Kidney capillary endothelial cell (primary cell): Measurements from ENCODE around the gene RASSF10.

ENCODE experiments used
- DNase-seq: peaks from one replicate; pipeline ENCODE4 v3.0.0-alpha.2; 2018; ENCODE audit warnings: low spot score

RASSF10 gene

DNA sequence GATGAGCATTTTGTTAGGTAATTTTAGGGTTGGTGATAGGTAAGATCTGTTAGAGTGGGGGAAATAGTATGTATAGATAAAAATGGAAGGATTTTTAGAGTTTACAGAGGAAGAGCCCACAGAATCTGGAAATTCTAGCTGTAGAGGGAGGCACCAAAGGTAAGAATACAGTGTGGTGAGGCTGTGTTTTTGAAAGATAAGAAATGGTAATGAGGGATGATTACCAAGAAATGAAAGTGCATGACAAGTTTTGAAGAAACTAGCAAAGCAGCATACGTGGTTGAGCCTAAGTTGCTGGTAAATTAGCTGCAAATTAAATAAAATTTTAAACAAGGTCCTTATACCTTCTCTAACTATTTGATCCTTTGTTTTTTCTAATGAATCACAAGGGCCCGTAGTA is 14.6 kb upstream of the RASSF10 start:
- no peak for DNase-seq

DNA sequence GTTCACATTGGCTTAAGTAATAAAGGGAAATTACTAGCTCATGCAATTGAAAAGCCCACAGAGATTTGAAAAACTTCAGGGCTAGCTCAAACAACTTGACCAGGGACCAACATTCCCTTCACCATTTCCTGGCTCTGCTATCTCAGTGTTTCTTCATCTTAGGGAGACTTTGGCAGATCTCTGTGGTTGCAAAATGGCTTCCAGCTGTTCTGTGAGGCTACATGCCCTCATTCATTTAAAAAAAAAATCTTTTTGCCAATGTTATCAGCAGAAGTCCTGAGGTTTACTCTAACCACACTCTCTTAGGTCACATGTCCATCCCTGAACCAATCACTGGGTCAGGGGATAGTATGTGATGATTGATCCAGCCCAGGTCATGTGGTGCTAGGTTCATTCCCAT is 13.9 kb upstream of the RASSF10 start:
- DNase-seq = no peak

DNA sequence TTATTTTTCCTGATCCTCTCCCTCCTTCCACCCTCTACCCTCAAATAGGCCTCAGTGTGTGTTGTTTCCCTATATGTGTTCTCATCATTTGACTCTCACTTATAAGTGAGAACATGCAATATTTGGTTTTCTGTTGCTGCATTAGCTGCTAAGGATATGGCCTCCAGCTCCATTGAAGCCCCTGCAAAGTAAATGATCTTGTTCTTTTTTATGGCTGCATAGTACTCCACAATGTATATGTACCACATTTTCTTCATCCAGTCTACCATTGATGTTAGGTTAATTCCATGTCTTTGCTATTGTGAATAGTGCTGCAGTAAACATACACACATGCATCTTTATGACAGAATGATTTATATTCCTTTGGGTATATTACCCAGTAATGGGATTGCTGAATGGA is 13.3 kb upstream of the RASSF10 start:
- no peak for DNase-seq

DNA sequence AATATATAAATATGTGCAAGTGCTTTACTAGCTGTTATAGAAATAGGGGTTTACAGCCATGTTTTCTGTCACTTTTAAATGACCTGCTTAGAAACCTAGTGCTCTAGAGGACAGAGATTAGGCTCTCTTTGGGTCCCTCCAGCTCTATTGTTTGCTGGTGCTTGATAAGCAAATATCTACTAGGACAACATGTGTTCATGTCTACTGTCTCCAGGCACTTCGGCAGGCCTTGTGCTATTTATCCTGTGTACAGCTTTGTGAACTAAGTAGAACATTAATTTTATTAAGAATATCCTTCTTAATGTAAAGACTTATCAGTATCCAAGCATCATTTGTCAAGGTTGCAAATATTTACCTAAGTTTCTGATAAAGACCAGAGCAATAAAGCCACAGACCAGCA is 11.9 kb upstream of the RASSF10 start:
- DNase-seq = no peak

DNA sequence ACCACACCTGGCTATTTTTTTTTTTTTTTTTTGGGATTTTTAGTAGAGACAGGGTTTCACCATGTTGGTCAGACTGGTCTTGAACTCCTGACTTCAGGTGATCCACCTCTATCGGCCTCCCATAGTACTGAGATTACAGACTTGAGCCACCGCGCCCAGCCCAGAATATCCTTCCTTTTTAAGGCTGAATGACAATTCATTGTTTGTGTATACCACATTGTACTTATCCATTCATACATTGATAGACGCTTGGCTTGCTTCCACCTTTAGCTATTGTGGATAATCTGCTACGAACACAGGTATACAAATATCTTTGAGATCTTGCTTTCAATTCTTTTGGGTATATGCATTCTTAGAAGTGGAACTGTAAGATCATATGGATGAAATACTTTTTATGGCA is 10.8 kb upstream of the RASSF10 start:
- no peak for DNase-seq

DNA sequence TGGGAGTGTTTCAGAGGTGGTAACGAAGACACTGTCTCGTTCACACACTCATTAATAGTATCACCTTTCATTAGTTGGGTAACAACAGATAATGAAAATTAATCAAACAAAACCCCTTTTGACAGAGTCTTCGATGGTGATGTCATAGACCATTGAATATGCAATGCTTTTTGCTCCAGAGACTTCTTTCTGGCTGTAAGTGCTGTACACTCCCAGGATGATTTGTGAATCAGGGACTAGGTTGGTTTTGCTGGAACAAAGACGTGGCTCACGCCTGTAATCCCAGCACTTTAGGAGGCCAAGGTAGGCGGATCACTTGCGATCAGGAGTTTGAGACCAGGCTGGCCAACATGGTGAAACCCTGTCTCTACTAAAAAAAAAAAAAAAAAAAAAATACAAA is 9.5 kb upstream of the RASSF10 start:
- no peak for DNase-seq

DNA sequence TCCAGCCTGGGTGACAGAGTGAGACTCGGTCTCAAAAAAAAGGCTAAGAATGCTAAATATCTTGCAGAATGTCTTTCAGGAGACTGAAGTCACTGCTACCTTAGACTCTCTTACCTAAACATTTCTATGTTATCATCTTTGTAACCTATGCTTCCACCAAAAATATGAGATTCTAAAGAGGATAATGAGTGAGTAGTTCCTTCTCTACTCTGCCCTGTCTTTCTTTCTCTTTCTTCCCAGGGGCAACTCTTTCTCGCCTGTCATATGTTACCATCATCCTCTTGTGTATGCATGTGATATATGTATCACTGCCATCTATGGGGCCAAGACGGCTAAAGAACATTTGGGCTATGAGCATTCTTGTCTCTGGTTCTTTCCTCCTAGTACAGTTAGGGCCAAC is 9.0 kb upstream of the RASSF10 start:
- no peak for DNase-seq

DNA sequence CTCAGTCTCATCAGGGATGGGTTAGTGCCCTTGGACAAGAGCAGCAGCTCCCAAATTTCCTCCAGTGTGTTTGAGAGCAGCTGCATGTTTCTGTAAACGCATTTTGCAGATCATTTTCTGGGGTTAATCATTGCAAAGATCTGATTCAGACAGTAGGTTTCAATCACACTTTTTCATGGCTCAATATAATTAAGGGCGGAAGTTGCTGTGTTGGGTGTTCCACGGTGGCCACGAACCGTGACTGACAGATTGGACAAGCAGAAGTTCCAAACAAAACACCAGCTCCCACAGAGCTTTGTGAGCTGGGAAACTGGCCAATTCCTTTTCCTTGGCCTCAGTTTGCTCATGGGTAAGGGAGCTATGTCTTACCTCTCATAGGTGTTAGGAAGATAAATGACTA is 8.4 kb upstream of the RASSF10 start:
- DNase-seq = no peak

DNA sequence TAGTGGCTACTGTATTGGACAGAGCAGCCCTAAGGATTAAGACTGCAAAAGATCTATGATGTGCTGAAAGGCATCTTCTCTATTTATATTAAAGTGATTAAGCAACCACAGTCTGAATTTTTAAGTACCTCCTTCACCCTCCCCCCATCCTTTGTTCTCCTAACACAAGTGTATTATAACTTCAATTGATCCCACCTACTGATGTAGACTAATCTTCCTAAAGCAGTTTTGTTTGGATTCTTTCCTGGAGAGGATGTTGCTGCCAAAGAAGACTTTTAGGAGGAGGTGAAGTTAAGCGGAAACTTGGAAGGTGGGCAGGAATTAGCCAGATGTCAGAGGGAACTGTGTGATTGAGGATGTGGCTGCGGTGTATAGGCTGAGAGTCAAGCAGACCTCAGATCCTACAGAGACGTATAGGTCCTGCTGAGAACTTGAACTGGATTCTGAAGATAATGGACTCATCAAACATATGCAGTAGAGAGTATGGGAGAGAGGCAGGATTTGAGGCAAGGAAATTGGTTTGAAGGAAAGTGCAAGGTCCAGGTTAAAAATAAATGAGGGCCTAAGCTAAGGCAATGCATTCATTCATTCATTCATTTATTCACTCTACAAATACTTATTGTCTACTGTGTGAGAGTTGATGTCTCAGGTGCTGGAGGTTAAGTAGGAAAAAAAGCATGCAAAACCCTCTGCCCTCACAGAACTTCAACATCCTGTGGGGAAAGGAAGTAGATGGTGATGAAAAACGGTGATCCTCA is 5.2 kb upstream of the RASSF10 start:
- DNase-seq = no peak

DNA sequence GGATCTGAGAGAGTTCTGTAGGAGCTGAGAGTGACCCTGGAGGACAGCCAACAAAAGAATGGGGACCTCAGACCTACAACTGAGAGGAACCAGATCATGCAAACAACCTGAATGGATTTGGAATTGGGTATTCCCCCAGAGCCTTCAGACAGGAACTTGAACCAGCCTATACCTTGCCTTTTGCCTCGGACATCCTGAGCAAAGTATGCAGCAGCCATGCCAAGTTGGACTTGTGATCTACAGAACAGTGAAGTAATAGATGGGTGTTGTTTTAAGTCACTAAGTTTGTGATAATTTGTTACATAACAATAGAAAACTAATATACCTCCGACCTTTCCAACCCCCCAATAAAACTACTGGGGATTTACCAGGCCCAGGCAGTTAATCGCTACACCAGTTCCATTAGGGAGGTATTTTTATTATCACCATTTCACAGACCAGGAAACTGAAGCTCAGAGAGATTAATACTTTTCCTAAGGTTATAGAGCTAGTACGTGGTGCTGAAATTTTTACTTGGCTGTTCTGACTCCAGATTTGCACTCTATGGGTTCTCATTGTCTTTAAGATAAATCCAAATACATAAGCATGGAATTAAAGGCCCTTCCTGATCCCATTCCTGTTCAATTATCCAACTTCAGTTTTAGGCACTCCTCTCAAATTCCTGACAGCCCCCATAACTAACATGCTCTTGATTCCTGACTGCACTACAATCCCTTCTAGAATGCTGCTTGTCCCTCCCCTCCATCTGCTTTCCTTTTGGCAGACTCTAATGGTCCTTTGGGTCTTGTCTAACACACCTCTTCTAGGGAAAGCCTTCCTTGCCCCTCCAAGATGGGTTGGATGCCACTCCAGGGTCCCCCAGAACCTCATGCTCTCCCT is 1.7 kb upstream of the RASSF10 start:
- no peak for DNase-seq

DNA sequence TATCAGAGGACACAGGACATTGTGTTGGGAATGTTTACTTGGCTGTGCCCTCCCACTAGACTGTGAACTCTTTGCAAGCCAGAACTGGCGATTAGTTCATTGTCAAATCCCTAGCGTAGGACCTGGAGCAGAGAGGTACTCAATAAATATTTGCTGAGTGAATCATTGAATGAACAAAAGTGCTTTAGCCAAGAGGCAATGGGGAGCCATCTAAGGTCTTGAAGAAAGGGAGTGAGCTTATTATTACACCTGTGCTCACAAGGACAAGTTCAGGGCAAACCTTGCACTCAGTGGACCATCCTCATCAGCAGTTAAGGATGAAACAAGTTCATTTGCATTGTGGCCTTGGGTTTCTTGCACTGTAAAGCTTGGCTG is 1.1 kb upstream of the RASSF10 start:
- no peak for DNase-seq

DNA sequence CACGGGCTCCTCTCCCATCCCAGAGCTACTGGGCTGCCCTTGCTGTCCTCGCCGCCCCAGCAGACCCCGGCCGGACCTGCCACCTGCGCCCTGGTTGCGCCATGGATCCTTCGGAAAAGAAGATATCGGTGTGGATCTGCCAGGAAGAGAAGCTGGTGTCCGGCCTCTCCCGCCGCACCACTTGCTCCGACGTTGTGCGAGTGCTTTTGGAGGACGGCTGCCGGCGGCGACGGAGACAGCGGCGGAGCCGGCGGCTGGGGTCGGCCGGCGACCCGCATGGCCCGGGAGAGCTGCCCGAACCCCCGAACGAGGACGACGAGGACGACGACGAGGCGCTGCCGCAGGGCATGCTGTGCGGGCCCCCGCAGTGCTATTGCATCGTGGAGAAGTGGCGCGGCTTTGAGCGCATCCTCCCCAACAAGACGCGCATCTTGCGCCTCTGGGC is 382 bp downstream of the RASSF10 start:
- DNase-seq = no peak

DNA sequence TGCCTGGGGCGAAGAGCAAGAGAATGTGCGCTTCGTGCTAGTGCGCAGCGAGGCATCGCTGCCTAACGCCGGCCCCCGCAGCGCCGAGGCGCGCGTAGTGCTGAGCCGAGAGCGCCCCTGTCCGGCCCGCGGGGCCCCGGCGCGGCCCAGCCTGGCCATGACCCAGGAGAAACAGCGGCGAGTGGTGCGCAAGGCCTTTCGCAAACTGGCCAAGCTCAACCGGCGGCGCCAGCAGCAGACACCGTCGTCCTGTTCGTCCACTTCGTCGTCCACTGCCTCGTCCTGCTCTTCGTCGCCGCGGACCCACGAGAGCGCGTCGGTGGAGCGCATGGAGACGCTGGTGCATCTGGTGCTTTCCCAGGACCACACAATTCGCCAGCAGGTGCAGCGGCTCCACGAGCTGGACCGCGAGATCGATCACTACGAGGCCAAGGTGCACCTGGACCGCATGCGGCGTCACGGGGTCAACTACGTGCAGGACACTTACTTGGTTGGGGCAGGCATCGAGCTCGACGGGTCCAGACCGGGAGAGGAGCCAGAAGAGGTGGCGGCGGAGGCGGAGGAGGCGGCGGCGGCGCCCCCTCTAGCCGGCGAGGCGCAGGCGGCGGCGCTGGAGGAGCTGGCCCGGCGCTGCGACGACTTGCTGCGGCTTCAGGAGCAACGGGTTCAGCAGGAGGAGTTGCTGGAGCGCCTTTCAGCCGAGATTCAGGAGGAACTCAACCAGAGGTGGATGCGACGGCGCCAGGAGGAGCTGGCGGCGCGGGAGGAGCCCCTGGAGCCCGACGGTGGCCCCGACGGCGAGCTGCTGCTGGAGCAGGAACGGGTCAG is 1.0 kb downstream of the RASSF10 start:
- no peak for DNase-seq

DNA sequence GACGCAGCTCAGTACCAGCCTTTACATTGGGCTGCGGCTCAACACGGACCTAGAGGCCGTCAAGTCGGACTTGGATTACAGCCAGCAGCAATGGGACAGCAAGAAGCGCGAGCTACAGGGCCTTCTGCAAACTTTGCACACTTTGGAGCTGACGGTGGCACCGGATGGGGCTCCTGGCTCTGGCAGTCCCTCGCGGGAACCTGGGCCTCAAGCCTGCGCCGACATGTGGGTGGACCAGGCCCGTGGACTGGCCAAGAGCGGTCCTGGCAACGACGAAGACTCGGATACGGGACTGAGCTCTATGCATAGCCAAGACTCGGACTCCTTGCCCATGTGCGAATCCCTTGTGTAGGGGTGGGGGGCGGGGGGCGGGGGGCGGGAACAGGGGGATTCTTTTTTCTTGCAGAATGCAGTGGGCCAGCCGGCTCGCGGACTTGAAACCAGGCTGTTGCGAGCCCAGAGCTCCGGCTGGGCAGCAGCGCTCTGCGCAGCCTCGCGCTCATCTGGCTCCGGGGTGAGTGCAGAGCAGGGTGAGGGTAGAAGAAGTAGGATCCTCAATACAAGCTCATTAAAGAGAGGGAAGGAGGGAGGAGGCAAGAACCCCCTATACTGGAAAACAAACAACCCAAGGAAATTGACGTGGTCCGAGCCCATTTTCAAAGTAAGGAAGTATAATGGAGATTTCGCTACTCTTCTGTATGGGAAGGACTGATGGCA is 1.8 kb downstream of the RASSF10 start:
- DNase-seq = no peak

DNA sequence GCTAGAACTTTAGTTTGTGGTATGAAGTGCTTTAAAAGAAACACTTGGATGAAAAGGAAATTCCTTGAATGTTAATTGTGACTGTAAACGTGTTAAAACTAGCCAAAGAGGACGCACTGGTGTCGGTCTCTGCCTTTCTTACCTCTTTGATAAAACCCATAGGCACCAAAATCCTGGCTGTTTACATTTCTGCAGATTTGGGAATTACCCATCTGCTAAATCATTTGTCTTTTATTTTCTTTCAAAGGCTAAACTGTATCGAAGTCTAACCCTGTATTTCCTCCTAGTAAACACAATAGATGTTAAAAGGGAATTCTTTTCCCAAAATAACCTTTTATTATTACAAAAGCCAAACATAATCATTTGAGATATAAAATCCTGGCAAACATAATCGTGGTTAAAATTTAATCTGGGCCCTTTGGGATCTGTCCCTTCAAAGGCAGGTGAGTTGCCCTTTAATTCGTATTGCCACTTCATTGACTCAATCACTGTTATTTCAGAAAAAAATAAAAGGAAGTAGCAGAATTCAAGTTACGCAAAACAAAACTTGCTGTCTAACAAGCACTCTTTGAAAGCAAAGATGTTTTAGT is 2.4 kb downstream of the RASSF10 start:
- DNase-seq = no peak

DNA sequence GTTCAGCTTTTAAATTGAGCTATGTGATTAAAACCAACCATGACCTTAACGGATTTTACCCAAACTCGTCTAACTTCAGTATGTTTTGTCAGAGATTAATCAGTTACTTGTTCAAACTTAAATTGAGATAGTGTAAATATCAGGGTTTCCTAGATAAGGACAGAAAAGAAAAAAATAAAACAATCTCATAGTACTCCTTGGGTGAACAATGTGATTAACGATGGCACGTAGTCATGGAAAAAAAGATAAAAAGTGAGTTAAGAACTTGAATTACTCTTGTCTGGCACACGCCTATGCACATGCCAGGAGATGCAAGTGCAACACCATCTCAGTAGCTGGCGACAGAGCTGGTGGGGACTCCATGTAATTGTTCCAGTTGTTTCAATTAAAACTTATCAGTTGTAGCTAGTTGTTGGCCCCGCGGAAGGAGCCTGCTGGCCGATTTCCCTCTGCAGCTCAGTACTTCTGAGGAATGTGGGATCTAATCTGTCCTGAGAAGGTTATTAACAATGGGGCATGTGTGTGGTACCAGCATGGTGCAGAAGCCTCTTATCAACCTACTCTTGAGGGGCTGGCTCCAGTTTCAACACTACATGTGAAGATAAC is 3.0 kb downstream of the RASSF10 start:
- DNase-seq = no peak

DNA sequence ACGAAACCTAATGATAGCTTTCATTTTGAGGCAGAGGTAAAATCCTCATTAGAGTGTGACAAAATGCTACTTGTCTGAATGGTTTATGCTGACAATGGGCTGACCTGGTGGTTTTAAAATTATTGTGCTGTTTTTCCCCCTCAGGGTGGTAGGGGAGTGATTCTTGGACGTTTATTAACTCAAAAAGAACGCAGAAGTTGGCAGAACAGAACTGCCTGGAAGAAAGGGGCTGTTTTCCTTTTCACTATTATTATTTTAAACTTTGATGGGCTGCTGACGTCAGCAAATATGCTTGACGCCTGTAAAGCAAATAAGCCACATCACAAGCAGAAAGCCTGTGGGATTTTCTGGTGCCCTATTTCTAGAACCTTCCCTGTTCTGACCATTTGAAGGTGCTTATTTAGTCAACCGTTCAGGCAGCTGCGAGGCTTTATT is 4.0 kb downstream of the RASSF10 start:
- DNase-seq = no peak

DNA sequence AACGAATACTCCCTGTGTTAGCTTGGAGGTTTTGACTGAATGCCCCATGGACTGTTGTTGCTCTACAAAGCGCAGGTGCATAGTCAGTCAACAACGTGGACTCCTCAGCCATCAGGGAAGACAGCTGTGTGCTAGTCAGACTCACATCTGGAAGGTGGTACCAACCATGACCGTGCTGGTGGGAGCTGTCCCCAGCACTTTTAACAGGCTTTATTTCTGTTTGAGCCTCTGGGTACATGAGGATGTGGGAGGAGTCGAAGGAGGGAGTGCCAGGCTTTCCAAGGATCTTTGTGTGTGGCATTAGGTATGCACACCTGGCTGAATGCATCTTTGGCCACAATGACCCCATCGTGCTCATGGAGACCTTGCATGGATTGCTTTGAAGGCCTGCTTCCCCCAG is 6.6 kb downstream of the RASSF10 start:
- DNase-seq = no peak

DNA sequence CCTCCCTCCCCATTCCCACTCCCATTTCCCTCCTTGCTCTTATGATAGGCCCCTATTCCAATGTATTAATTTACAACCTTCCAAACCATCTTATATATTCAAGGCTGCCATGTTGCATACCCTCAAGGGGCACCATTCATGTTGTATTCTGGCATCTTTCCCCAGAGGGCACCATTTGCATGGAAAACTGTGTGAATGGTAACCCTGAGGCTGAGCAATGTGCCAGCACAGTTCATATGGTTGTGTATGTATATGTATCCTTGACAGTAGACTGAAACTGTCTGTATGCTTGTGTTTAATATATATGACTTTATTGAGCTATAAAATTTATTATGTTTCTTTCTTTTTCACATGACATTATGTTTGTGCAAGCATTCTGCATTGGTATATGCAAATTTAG is 7.3 kb downstream of the RASSF10 start:
- no peak for DNase-seq

DNA sequence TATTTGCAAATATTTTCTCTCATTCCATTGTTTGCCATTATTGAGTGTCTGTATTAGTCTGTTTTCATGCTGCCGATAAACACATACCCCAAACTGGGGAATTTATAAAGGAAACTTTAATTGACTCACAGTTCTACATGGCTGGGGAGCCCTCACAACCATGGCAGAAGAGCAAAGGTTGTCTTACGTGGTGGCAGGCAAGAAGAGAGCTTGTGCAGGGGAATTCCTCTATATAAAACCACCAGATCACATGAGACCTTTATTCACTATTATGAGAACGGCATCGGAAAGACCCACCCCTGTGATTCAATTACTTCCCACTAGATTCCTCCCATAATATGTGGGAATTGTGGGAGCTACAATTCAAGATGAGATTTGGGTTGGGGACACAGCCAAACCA is 10.2 kb downstream of the RASSF10 start:
- no peak for DNase-seq

DNA sequence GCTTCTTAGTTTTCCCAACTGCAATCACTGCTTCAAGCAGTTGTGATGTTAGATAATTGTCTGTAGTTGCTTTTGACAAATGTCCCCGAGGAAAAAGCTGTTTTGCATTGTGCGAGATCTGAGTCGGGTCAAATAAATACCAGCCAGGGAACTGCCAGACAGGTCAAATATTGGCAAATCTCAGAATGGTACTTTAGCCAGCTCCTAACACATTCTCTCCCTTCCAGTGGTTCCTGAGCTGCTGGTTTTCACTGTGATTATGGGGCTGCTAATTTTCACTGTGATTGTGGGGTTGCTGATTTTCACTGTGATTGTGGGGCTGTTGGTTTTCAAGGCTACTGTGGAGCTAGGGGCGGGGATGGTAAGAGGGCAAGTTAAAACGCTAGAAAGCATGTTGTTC is 14.3 kb downstream of the RASSF10 start:
- DNase-seq = no peak
